MM.1S (cell line): Measurements from ENCODE around the gene STIM1.

Experiments
- CTCF ChIP-seq: fragments of 300-600 bp; sonication (generic); IDR thresholded peaks from 2 replicates; pipeline ENCODE4 v1.5.1; 2016; ENCODE audit warnings: antibody characterized with exemption, low read length, mixed read lengths
- EZH2 ChIP-seq: fragments of 300-600 bp; sonication (generic); optimal IDR thresholded peaks from 2 replicates; pipeline ENCODE3; 2017; ENCODE audit warnings: low read depth, mild to moderate bottlenecking, antibody characterized with exemption, low read length, mixed read lengths
- EZH2phosphoT487 ChIP-seq: fragments of 300-600 bp; sonication (generic); IDR thresholded peaks from 2 replicates; pipeline ENCODE4 v1.6.1; 2018; ENCODE audit warnings: antibody characterized with exemption, low read length

GRCh38 chr11:4061700-4062099 is 206.2 kb downstream of the STIM1 start:
- TF ChIP-seq CTCF = no peak
- TF ChIP-seq EZH2phosphoT487 = no peak
- TF ChIP-seq EZH2 = no peak
